ENCODE measurements around the gene ZFP92.

Gene ZFP92

GRCh38 chrX:153377727-153378126, 33.5 kb upstream of the ZFP92 start:
- no peak overlapping the region for H3K9ac ChIP-seq (ENCODE audit: low read depth, low read length)
- TF ChIP-seq EZH2 (IDR thresholded peaks at IDR 0.05; ENCODE audit: borderline replicate concordance, low read depth, low read length, severe bottlenecking) (no peak), CTCF (IDR thresholded peaks at IDR 0.05; ENCODE audit: borderline replicate concordance, extremely low read depth, low read length, poor library complexity, severe bottlenecking) (no peak)
- H3K4me1 ChIP-seq (ENCODE audit: insufficient read depth, low read length) = no peaks in the 10 kb centered on the region
- no peaks in the 10 kb centered on the region for H3K36me3 ChIP-seq (ENCODE audit: insufficient read depth, low read length)
- H4K20me1 ChIP-seq (ENCODE audit: insufficient read depth, low read length) = no peaks in the 10 kb centered on the region
- H3K4me2 ChIP-seq (ENCODE audit: insufficient read depth, low read length) = no peak overlapping the region
- H2AFZ ChIP-seq (ENCODE audit: low read depth, low read length) = no peak overlapping the region
- no peak overlapping the region for H3K27ac ChIP-seq (ENCODE audit: low read length)
- H3K79me2 ChIP-seq (ENCODE audit: insufficient read depth, low read length) = no peaks in the 10 kb centered on the region
- DNase-seq (no peak), ATAC-seq (ENCODE audit: insufficient read depth, low read depth) (no peak)
- H3K4me3 ChIP-seq (ENCODE audit: low read depth in 1 of 2, low read length in 2 of 2) = no peak overlapping the region
- H3K9me3 ChIP-seq (ENCODE audit: insufficient read depth, low read length, severe bottlenecking) = no peaks in the 10 kb centered on the region
- H3K27me3 ChIP-seq (ENCODE audit: insufficient read depth, low read length, poor library complexity) = no peaks in the 10 kb centered on the region

GRCh38 chrX:153378607-153379006, 32.7 kb upstream of the ZFP92 start:
- Histone ChIP-seq H3K9me3 (ENCODE audit: insufficient read depth, low read length, severe bottlenecking) (no peaks in the 10 kb centered on the region), H3K79me2 (ENCODE audit: insufficient read depth, low read length) (no peaks in the 10 kb centered on the region), H3K4me3 (ENCODE audit: low read depth in 1 of 2, low read length in 2 of 2) (no peak overlapping the region), H2AFZ (ENCODE audit: low read depth, low read length) (no peak overlapping the region), H4K20me1 (ENCODE audit: insufficient read depth, low read length) (no peaks in the 10 kb centered on the region), H3K4me1 (ENCODE audit: insufficient read depth, low read length) (no peaks in the 10 kb centered on the region), H3K4me2 (ENCODE audit: insufficient read depth, low read length) (no peak overlapping the region), H3K27me3 (ENCODE audit: insufficient read depth, low read length, poor library complexity) (no peaks in the 10 kb centered on the region), H3K36me3 (ENCODE audit: insufficient read depth, low read length) (no peaks in the 10 kb centered on the region), H3K27ac (ENCODE audit: low read length) (no peak overlapping the region), H3K9ac (ENCODE audit: low read depth, low read length) (no peak overlapping the region)
- DNase-seq (no peak), ATAC-seq (ENCODE audit: insufficient read depth, low read depth) (no peak)
- TF ChIP-seq CTCF (IDR thresholded peaks at IDR 0.05; ENCODE audit: borderline replicate concordance, extremely low read depth, low read length, poor library complexity, severe bottlenecking) (no peak), EZH2 (IDR thresholded peaks at IDR 0.05; ENCODE audit: borderline replicate concordance, low read depth, low read length, severe bottlenecking) (no peak)

GRCh38 chrX:153379508-153379907, 31.8 kb upstream of the ZFP92 start:
- Histone ChIP-seq H3K27ac (ENCODE audit: low read length) (no peak overlapping the region), H4K20me1 (ENCODE audit: insufficient read depth, low read length) (no peaks in the 10 kb centered on the region), H3K4me2 (ENCODE audit: insufficient read depth, low read length) (no peak overlapping the region), H3K36me3 (ENCODE audit: insufficient read depth, low read length) (no peaks in the 10 kb centered on the region), H3K4me3 (ENCODE audit: low read depth in 1 of 2, low read length in 2 of 2) (no peak overlapping the region), H3K9me3 (ENCODE audit: insufficient read depth, low read length, severe bottlenecking) (no peaks in the 10 kb centered on the region), H2AFZ (ENCODE audit: low read depth, low read length) (no peak overlapping the region), H3K27me3 (ENCODE audit: insufficient read depth, low read length, poor library complexity) (no peaks in the 10 kb centered on the region), H3K9ac (ENCODE audit: low read depth, low read length) (no peak overlapping the region), H3K4me1 (ENCODE audit: insufficient read depth, low read length) (no peaks in the 10 kb centered on the region), H3K79me2 (ENCODE audit: insufficient read depth, low read length) (no peaks in the 10 kb centered on the region)
- TF ChIP-seq CTCF (IDR thresholded peaks at IDR 0.05; ENCODE audit: borderline replicate concordance, extremely low read depth, low read length, poor library complexity, severe bottlenecking) (no peak), EZH2 (IDR thresholded peaks at IDR 0.05; ENCODE audit: borderline replicate concordance, low read depth, low read length, severe bottlenecking) (no peak)
- no peak for DNase-seq
- ATAC-seq (ENCODE audit: insufficient read depth, low read depth) = no peak
